ENCODE measurements around the gene ADAMTSL5.
"Not testable (repeated sequence)": the region's sequence is repeated elsewhere in the genome, so short reads cannot be mapped to it uniquely, and the experiment has no call there.

Gene ADAMTSL5

GRCh38 chr19:1523412-1524286, 10.8 kb upstream of the ADAMTSL5 start, which contains the start of gene PLK5:
Gene PLK5, plus strand, starts transcription at chr19:1524077. Its CDS starts 2,920 bp downstream, at chr19:1526997.
- no peak for TF ChIP-seq ZFX (IDR thresholded peaks at IDR 0.05; ENCODE audit: borderline replicate concordance)
- TF ChIP-seq, protein P1, sequence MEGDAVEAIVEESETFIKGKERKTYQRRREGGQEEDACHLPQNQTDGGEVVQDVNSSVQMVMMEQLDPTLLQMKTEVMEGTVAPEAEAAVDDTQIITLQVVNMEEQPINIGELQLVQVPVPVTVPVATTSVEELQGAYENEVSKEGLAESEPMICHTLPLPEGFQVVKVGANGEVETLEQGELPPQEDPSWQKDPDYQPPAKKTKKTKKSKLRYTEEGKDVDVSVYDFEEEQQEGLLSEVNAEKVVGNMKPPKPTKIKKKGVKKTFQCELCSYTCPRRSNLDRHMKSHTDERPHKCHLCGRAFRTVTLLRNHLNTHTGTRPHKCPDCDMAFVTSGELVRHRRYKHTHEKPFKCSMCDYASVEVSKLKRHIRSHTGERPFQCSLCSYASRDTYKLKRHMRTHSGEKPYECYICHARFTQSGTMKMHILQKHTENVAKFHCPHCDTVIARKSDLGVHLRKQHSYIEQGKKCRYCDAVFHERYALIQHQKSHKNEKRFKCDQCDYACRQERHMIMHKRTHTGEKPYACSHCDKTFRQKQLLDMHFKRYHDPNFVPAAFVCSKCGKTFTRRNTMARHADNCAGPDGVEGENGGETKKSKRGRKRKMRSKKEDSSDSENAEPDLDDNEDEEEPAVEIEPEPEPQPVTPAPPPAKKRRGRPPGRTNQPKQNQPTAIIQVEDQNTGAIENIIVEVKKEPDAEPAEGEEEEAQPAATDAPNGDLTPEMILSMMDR (IDR thresholded peaks at IDR 0.05): no peak
- no peak within 1 kb of the TSS for H3K27ac ChIP-seq

DNA sequence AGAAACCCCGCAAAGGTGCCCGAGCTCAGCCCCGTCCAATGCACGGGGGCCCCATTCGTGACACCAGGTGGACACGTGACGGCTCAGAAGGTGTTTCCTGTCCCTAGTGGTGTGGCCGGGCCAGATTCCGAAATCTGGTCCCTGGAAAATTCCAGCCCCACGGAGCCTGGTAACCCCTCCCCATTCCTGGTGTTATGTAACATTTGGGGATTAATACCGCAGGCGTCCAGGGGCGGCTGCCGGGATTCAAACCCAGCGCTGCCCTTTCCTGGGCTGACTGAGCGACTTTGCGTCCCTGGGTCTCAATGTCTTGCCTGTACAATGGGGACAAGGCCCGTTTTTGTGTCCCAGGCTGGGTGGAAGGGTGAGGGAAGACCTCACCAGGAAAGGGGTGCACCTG, 10.0 kb upstream of the ADAMTSL5 start:
- TF ChIP-seq ZFX (IDR thresholded peaks at IDR 0.05; ENCODE audit: borderline replicate concordance): no peak
- no peak overlapping the region for H3K27ac ChIP-seq

DNA sequence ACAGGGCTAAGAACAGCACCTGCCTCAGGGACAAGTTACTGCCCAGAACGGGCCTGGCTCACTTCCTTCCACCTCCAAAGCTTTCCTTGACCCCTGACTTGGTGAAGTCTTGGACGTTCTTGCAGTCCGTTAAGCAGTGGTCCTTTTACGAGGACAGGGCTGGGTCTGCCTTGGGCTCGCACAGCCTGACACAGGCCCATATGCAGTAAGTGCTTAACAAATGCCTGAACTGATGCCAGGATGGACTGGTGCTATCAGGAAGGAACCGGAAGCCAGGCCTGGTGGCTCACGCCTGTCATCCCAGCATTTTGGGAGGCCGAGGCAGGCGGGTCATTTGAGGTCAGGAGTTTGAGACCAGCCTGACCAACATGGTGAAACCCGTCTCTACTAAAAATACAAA, 9.2 kb upstream of the ADAMTSL5 start:
- no peak overlapping the region for H3K27ac ChIP-seq
- TF ChIP-seq ZFX (IDR thresholded peaks at IDR 0.05; ENCODE audit: borderline replicate concordance): no peak
- TF ChIP-seq, protein P1 (IDR thresholded peaks at IDR 0.05): no peak

GRCh38 chr19:1521636-1522035, 8.8 kb upstream of the ADAMTSL5 start:
- no peak overlapping the region for H3K27ac ChIP-seq
- TF ChIP-seq, protein P1 (IDR thresholded peaks at IDR 0.05): no peak
- TF ChIP-seq ZFX (IDR thresholded peaks at IDR 0.05; ENCODE audit: borderline replicate concordance): no peak

GRCh38 chr19:1520203-1520780, 7.5 kb upstream of the ADAMTSL5 start:
- no peak overlapping the region for H3K27ac ChIP-seq
- no peak for TF ChIP-seq ZFX (IDR thresholded peaks at IDR 0.05; ENCODE audit: borderline replicate concordance)
- TF ChIP-seq, protein P1 (IDR thresholded peaks at IDR 0.05): no peak

DNA sequence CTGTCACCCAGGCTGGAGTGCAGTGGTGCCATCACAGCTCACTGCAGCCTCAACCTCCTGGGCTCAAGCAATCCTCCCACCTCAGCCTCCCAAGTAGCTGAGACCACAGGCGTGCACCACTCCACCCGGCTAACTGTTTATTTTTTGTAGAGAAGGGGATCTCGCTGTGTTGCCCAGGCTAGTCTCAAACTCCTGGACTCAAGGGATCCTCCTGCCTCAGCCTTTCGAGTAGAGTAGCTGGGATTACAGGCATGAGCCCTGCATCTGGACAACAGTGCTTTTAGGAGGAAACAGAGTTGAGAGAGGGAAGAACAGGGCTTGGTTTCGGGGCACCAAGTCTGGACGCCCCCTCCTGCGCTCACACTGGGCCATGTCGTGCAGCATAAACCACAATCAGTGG, 7.0 kb upstream of the ADAMTSL5 start:
- H3K27ac ChIP-seq: not testable (repeated sequence)

- H3K27ac ChIP-seq: no peak overlapping the region
- TF ChIP-seq, protein P1 (IDR thresholded peaks at IDR 0.05): no peak
- no peak for TF ChIP-seq ZFX (IDR thresholded peaks at IDR 0.05; ENCODE audit: borderline replicate concordance)
These were observed 5.7 kb upstream of the ADAMTSL5 start for GRCh38 chr19:1518471-1518870.

GRCh38 chr19:1516395-1516753, 3.6 kb upstream of the ADAMTSL5 start:
- TF ChIP-seq ZFX (IDR thresholded peaks at IDR 0.05; ENCODE audit: borderline replicate concordance): no peak
- TF ChIP-seq, protein P1 (IDR thresholded peaks at IDR 0.05): no peak
- H3K27ac ChIP-seq: no peak overlapping the region

All from 22Rv1 (cell line).